NCI-H1105 (cell line): ENCODE results near the gene MYB.

Experiments used
- DNase-seq: peaks from one replicate; lab custom pipeline; 2025; lab: John Stamatoyannopoulos, UW

MYB gene

DNA sequence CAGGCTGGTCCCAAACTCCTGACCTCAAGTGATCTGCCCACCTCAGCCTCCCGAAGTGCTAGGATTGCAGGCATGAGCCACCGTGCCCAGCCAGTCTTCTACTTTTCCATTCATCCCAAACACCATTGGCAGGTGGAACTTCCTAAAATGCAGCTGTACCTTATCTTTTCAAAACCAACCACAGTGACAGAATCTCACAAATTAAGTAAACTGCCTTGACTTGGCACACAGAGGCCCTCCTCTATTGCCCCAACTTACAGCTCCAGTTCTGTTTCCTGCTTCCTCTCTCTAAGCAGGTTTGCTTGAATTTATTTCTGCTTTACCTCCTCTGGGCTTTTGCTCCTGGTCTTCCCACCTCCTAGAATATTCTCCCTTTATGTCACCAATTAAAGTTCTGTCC lies 7.6 kb downstream of the MYB start:
- DNase-seq = no peak

DNA sequence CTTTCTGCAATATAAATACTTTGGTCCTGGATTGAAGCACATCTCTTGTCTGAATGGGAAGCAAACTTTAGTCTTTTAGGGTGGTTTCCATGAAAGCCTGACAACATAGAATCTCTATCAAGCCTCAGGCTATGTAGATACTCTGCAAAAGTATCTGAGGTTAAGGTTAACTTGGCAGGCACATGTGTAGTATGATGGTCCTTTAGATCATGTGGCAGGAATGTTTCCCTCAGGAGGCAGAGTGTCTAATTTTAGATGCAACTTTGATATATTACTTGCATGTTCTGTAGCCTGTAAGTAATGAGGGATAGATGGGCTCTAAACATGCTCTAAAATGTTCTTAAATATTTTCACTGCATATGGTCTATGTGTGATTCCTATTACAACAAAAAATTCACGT lies 8.2 kb downstream of the MYB start:
- DNase-seq = no peak

DNA sequence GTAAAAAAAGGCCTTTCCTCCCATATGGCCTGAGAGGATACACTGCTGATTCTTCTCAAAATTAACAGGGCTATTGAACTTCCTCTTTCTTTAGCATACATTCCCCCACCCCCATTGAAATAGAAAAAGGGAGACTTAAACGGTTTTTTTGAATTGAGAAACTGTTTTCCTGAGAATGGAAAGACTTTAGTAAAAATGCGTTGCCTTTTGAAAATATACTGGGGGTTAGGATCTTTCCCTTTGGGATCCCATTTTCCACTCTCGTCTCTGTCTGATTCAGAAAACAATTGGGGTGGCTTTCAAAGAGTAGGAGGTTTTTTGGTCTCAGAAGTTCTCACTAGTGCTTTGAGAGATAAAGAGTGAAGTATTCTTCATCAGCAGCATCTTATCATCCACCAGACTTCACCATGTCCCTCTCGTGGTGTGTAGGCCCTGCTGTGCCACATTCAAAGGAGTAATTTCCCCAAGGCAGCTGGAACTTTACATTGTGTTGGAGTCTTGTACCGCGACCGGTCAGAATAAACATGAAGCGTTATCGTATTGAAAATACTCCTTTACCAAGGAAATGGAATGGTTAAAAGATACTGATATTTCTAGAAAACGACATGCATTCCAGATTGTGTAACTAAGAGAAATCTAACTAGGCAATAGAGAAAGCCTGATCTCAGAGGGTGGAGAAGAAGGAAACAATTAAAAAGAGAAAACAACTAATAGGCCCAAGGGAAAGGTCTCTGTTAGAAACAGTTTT lies 10.6 kb downstream of the MYB start:
- no peak for DNase-seq

DNA sequence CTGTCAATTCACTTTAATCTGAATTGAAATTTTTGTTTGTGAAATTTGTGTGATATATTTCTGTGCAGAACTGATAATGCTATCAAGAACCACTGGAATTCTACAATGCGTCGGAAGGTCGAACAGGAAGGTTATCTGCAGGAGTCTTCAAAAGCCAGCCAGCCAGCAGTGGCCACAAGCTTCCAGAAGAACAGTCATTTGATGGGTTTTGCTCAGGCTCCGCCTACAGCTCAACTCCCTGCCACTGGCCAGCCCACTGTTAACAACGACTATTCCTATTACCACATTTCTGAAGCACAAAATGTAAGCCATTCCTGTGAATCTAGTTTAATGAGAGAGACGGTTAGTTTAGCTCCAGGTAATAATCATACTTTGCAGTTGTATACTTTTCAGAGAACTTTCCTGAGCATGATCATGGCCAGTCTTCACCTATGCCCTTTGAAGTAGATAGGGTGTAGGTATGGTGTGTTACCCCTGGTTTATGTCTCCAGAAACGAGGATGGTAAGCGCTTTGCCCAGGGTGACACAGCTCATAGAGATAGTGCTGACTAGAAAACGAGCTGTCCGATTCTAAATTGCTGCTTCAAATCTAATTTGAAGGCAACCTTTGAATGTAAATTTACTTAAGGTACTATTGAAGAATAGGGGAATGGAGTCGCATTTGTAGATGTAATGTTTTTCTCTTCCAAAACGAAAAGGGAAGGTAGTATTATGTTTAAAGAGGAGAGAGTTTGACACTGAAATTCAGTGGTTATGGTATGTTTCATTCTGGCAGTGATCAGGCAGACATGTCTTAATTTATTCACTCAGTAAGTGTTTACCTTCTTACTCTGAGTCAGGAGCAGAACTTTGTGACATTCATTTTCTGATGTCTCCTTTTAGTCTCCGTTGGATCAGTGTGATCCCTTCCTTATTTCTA lies 11.4 kb downstream of the MYB start:
- DNase-seq = no peak

DNA sequence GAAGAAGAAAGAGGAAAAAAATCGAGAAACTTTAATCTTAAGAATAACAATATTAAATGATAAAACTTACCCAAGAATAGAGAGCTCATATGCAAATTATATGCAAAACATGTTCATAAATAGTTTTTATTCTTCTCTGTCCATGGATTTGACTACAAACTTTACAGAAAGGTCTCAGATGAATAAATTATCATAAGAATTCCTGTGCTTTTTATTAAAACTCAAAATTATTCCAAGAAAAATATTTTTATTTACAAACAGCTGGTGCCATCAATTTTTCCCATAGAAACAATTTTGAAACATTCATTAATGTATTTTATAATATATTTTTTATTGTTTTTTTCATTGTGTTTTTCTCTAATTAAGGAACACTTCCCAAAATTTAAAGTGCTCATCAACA lies 12.1 kb downstream of the MYB start:
- no peak for DNase-seq

DNA sequence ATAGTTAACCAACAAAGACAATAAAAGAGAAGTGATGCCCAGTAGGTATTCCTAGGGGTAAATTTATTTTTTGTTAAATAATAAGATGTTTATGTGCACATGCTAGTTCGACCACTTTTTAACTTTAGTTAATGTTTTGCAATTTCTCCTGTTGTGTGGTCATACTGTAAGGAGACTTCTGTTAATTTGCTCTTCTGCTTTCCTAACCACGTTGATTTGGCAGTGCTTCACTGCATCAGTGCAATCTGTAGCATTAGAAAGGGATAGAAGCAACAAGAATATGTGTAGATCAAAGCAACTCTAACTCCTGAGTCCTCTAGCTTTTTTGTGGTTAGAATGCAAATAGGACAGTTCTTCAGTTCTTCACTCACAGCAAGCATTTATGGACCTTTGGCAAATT lies 13.9 kb downstream of the MYB start:
- no peak for DNase-seq

DNA sequence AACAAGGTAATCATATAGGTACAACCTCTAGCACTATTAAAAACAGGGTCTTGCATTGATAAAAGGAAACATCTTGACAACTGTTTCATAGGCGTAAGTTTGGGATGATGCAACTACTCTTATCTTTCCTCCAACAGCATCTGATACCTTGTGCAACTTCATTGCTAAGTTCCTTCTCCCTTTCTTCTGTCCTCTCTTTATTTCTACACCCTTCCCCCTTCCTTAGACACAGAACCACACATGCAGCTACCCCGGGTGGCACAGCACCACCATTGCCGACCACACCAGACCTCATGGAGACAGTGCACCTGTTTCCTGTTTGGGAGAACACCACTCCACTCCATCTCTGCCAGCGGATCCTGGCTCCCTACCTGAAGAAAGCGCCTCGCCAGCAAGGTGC lies 14.4 kb downstream of the MYB start:
- no peak for DNase-seq

DNA sequence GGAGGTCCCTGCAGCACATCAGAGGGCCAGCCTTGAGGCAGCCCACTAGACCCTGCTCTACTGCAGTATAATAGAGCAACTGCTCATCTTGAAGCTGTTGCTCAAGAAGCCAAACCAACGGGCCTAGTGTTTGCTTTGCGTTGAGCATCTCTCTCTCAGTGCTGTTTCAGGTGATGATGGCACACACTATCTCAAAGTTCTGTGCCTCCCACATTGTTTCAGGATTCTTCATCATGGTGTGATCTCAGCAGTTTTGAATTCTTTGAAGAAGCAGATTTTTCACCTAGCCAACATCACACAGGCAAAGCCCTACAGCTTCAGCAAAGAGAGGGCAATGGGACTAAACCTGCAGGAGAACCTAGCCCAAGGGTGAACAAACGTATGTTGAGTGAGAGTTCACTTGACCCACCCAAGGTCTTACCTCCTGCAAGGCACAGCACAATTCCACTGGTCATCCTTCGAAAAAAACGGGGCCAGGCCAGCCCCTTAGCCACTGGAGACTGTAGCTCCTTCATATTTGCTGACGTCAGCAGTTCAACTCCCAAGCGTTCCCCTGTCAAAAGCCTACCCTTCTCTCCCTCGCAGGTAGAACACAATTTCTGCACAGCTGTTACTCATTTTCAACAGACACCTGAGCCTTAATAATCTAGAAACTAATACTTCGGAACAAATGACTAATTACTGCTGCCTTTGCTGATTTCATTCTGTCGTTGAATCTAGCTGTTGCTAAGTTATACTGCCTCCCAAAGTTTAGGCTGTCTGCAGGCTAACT lies 15.8 kb downstream of the MYB start:
- no peak for DNase-seq

DNA sequence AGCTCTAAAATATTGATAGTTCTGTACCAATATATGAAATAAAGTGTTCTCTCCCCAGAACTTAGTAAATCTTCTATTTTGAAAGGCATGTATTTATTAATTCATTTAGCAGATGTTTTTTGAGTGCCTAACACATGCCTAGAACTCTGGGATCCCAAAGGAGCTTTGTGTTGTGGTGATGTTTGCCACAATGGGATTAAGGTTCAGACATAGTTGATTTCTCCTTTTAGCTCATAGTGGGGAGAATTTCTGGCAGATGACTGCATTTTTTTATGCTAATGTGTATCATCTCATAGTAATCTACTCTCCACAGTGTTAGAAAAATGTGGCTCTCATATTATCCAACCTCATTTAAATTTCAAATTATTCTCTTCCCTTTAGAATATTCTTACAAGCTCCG lies 21.7 kb downstream of the MYB start:
- DNase-seq = no peak

DNA sequence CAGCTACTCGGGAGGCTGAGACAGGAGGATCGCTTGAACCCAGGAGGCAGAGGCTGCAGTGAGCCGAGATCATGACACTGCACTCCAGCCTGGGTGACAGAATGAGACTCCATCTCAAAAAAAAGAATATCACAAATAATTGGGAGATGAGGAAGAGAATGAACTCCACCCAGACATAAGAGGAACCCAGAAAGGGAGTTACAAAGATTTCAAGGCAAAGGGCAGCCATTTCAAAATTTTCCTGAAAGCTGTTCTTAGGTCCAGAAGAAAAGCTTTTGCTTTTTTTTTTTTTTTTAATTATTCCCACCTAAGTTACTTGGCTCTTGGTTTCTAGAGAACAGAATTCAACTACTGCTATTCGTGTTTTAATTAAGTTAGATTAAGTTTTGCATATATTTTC lies 23.8 kb downstream of the MYB start:
- DNase-seq = no peak

DNA sequence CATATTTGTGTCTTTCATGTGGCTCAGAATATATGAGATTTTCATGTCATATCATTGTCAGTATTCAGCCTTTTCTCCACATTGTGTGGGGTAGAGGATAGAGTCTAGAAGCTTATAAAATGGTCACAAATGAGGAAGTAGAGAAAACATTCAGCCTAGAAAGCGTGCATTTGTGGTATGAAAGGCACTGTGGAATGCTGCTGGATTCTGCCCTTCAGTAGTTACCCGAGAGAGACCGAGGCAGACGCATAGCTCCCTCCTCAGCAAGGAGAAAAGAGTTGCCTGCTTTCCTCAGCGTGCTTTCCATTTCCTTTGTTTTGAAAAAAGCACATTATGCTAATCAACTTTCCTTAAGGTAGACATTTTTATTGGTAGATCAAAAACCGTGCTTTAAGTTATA lies 28.7 kb downstream of the MYB start:
- DNase-seq = no peak

DNA sequence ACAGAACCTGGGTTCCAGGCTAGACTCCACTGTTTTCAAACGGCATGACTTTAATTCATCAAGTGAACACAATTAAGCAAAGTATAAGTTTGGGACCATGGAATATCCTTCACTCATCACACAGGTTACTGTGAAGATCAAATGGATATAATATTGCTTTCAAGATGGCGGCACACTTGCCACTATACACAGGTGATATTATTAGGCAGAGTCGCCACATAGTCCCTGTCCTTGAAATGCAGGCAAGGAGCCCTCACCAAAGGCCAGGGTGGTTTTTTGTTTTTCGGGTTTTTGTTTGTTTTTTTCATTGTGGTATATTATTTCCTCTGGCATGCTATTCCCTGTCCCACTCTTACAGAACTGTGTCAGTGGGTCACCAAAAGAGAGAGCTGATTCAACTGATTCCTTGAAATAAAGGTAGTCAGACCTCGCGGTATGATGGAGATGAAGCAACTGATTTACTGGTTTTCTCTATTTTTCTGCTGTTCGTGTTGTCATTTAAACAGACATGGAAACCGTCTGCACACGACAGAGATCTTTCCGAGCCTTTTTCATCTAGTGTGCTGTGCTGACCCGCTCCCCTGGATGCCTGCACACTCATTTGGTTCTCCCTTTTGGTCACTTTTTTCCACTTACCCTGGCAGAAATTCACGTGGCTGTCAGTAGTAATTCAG lies 29.7 kb downstream of the MYB start:
- DNase-seq = no peak

DNA sequence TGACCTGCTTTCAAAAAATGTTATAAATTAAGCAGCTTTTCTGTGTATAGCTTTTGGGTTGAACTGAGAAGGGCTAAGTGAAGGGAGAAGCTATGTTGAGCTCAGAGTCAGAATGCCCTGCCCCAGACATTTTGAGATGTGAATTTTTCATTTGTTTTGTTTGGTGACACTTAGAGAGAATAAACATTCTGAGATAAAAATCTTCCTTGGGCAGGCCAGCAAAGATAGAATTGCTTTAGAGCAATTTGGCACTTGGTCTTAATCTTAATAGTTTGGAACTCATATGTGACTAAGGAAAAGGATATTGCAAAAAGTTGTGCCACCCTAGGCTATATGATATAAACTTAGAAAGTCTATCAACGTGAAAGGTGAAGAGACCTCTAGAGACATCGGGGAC lies 30.2 kb downstream of the MYB start:
- DNase-seq = no peak

DNA sequence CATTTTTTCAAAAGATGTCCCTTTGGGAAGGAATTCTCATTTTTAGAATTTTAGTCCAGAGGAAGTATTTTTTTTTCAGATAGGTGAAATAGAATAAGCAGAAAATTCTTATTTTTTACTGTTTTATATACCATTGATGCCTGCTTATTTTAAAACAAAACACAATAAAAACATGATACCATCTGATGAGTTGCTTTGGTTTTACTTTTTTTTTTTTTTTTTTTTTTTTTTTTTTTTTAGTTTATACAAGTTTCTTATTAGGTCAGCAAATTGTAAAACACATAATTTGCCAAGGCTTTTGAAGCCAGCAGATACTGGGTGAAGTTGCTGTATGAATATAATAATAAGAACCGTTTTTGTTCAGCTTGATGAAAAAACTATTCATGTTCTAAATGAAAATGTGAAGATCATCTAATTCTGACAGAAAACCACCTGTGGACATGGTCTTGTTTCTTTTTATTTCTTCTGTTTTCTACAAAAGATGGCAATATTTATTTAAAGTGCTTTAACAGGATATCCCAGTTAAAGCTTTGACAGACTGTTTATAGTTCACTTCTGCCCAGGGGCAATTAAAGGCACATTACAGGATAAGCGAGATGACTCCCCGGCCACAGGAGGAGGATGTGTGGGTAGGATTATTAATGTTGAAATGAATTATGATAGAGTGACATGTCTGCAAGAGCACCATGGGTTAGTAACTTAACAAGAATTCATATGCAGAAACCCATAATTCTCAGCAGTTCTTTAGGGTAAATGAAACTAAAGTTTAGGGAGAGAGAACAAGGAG lies 31.1 kb downstream of the MYB start:
- DNase-seq = no peak

DNA sequence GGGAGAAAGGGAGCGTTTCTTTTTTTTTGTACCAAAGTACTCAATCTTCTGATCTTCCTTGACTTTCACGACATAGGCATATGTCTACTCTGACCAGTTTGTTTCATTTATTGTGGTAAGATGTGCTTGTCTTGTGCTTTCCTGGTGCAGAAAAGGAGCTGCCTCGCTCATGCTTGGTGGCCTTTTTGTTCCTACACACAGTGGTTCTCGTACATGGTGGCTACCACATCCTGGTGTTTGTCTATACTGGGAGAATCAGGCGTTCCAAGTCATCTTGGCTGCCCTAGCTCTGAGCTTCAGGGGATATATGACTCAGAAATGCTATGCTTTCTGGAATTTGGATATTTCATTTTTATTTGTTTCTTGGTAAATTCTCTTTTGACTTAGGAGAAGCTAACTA lies 31.8 kb downstream of the MYB start:
- DNase-seq = no peak

DNA sequence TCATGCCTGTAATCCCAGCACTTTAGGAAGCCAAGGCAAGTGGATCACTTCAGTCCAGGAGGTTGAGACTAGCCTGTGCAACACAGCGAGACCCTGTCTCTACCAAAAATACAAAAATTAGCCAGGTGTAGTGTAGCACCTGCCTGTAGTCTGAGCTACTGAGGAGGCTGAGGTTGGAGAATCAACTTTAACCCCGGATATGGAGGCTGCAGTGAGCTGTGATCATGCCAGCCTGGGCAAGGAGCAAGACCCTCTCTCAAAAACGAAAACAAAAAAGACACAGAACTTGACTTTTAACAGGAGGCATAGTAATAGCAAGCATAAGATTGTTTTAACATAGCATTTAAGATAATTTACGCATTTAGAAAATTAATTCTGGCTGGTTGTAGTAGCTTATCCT lies 32.5 kb downstream of the MYB start:
- no peak for DNase-seq

DNA sequence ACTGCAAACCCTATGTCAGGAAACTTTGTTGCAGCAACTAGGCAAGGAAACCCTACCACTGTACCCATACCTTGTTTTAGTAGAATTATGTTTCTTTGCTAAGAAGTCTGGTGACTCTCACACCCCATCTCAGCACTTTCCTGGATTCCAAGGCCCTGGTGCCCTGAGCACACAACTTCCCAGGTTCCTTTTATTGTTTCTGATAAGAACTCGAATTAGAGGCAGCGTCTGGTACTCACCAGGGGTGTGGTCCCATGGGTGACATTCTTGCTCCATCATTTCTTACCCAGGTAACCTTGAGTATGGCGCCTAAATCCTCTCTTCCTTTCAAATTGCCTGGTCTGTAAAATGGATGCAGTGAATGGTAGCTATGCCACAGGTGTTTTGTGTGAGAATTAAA lies 34.1 kb downstream of the MYB start:
- no peak for DNase-seq

DNA sequence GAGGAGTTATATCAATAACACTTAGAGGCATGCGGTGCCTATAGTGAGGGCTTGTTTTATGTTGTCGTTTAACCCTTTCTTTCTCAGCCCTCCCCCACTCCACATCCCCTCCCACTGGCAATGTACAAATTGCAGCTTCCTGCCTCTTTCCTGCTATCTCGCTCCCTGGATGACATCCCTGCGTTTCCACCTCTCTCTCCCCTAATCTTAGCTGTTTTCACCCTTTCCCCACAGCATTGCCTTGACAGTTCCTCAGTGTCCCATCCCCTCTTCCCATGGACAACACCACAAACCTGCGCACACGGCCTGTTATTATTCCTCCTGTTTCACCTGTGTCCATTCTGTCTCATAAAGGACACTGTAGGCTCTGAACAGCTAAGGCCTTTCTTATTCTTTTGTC lies 34.5 kb downstream of the MYB start:
- no peak for DNase-seq

DNA sequence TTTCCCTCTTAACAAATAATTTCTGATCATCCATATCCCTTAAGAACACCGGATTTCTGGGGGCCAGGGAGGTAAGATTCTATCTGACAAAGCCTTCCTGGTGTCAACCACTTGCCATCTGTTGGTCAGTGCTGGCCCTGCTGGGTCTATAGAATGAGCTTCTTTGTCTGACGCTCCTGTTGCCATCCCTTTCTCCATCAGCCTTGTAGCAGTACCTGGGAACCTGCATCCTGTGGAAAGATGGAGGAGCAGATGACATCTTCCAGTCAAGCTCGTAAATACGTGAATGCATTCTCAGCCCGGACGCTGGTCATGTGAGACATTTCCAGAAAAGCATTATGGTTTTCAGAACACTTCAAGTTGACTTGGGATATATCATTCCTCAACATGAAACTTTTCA lies 36.6 kb downstream of the MYB start:
- no peak for DNase-seq

DNA sequence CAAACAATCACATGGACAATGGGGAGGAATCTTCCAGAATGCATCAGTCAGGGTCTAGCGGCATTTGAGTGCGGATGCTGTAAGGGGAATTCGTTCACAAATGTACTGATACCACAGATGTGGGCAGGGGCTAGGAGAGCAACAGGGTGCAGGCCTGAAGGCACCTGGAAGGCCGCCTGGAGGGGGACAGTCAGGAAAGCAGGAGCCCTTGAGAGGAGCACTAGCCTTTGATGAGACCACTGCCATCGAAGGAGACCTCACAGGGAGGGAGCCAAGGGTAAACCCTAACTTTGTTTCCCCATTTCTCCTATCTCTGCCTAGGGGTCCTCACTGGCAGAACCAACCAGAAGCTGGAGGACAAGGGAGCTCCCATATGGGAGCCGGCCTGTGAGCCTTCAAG lies 38.2 kb downstream of the MYB start:
- DNase-seq = no peak

DNA sequence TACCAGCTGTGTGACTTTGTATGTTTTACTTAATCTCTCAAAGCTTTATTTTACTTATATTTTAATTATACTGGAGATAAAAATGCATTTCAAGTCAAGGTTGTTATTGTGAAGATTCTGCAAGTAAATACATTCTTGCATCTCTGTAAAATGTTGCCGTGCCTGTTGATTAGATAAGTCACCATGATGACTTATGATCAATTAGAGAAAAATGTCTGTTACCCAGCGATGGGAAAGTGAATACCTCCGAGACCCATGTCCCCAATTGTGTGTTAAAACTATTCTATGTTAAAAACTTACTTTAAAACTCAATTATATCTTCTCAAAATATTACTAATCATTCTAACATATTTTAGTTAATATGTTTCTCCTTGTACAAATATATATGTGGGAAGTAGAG lies 39.9 kb downstream of the MYB start:
- no peak for DNase-seq
